HepG2 (cell line): ENCODE measurements around the gene LIPT1. TPM values are rescaled to one million over a fixed set of nuclear protein-coding genes. Genes with fewer than 3 reads are reported as not detected.

Experiments
- BATF2 ChIP-seq: sonication (generic); formaldehyde crosslinking; IDR thresholded peaks from 2 replicates; pipeline ENCODE4 v1.8.0; 2022; ENCODE audit warnings: mild to moderate bottlenecking, missing genetic modification reagents, moderate library complexity
- BCL6 ChIP-seq: IDR thresholded peaks from 2 replicates; pipeline ENCODE4 v1.6.1; 2016; ENCODE audit warnings: missing genetic modification reagents, missing compliant biosample characterization
- CBX5 ChIP-seq: sonication (generic); formaldehyde crosslinking; IDR thresholded peaks from 2 replicates; pipeline ENCODE4 v1.4.0; 2020; ENCODE audit warnings: missing genetic modification reagents, borderline replicate concordance
- CHCHD3 ChIP-seq: sonication (generic); formaldehyde crosslinking; IDR thresholded peaks from 2 replicates; pipeline ENCODE4 v1.8.0; 2022; ENCODE audit warnings: mild to moderate bottlenecking, missing genetic modification reagents, moderate library complexity
- FLYWCH1 ChIP-seq: sonication (generic); formaldehyde crosslinking; IDR thresholded peaks from 2 replicates; pipeline ENCODE4 v1.8.1; 2023; ENCODE audit warnings: mild to moderate bottlenecking, missing genetic modification reagents
- JUN ChIP-seq: sonication (generic); formaldehyde crosslinking; IDR thresholded peaks from 2 replicates; pipeline ENCODE4 v1.4.0; 2020; ENCODE audit warnings: mild to moderate bottlenecking, missing genetic modification reagents
- LCORL ChIP-seq, 2 experiments: fragments of 450-650 bp in 1 of 2; sonication (generic) in 1 of 2; formaldehyde crosslinking in 1 of 2; IDR thresholded peaks; 2 replicates each; pipeline versions ENCODE4 v1.5.0 to v1.6.1; 2017 to 2020; ENCODE audit warnings: antibody characterized with exemption in 1 of 2, missing genetic modification reagents in 1 of 2
- MAFK ChIP-seq, 2 experiments: IDR thresholded peaks in 1 of 2; conservative IDR thresholded peaks in 1 of 2; 2 replicates each; pipeline ENCODE4 v1.6.1; 2011; ENCODE audit warnings: improper control_type of control experiment in 2 of 2, low read length in 2 of 2
- MED1 ChIP-seq: sonication (generic); formaldehyde crosslinking; IDR thresholded peaks from 2 replicates; pipeline ENCODE4 v1.4.0; 2020; ENCODE audit warnings: missing genetic modification reagents
- MEIS1 ChIP-seq: sonication (generic); formaldehyde crosslinking; IDR thresholded peaks from 2 replicates; pipeline ENCODE4 v1.9.0; 2021; ENCODE audit warnings: mild to moderate bottlenecking, missing genetic modification reagents, moderate library complexity, borderline replicate concordance
- MIER2 ChIP-seq: IDR thresholded peaks from 2 replicates; pipeline ENCODE4 v1.6.1; 2016; ENCODE audit warnings: missing biosample characterization, missing genetic modification reagents
- MTA3 ChIP-seq: sonication (generic); formaldehyde crosslinking; IDR thresholded peaks from 2 replicates; pipeline ENCODE4 v1.4.0; 2020; ENCODE audit warnings: missing genetic modification reagents
- PBX3 ChIP-seq: sonication (generic); formaldehyde crosslinking; IDR thresholded peaks from 2 replicates; pipeline ENCODE4 v1.8.1; 2023; ENCODE audit warnings: missing genetic modification reagents, inconsistent platforms, borderline replicate concordance
- SNRNP70 ChIP-seq: fragments of 200-400 bp; formaldehyde crosslinking; IDR thresholded peaks from 2 replicates; pipeline ENCODE4 v1.6.1; 2017; ENCODE audit warnings: mild to moderate bottlenecking, low read depth, low read length, moderate library complexity
- SP4 ChIP-seq: sonication (generic); formaldehyde crosslinking; IDR thresholded peaks from 2 replicates; pipeline ENCODE4 v1.8.1; 2023; ENCODE audit warnings: mild to moderate bottlenecking, missing genetic modification reagents
- SP5 ChIP-seq: IDR thresholded peaks from 2 replicates; pipeline ENCODE4 v1.6.1; 2016; ENCODE audit warnings: low read depth, borderline replicate concordance
- SSRP1 ChIP-seq: IDR thresholded peaks from 2 replicates; pipeline ENCODE4 v1.6.1; 2016; ENCODE audit warnings: control low read depth
- SYNCRIP ChIP-seq: fragments of 200-400 bp; formaldehyde crosslinking; IDR thresholded peaks from 2 replicates; pipeline ENCODE4 v1.6.1; 2018; ENCODE audit warnings: mild to moderate bottlenecking, low read depth, low read length; ENCODE audit not compliant: insufficient read depth
- ZFYVE20 ChIP-seq: sonication (generic); formaldehyde crosslinking; IDR thresholded peaks from 2 replicates; pipeline ENCODE4 v1.8.0; 2023; ENCODE audit warnings: low read depth, mild to moderate bottlenecking, moderate library complexity, missing genetic modification reagents, borderline replicate concordance
- ZNF337 ChIP-seq: sonication (generic); formaldehyde crosslinking; IDR thresholded peaks from 2 replicates; pipeline ENCODE4 v1.5.1; 2020; ENCODE audit warnings: missing genetic modification reagents, low read depth, mild to moderate bottlenecking, borderline replicate concordance
- ZNF484 ChIP-seq: sonication (generic); formaldehyde crosslinking; IDR thresholded peaks from 2 replicates; pipeline ENCODE4 v1.5.1; 2020; ENCODE audit warnings: mild to moderate bottlenecking, low read depth, missing genetic modification reagents, borderline replicate concordance
- polyA plus RNA-seq, 8 experiments: library from polyadenylated mRNA; depleted of rRNA in 3 of 8; stranded (reverse) in 7 of 8; unstranded in 1 of 8; fragments of >200 nt; fragmentation: Illumina TruSeq in 4 of 8; extraction: Trizol in 4 of 8; gene quantifications; 2 replicates each; pipeline versions ENCODE4 v1.2.1 to v1.2.3, GENCODE V29; 2011 to 2016; ENCODE audit warnings: low read depth in 4 of 8, missing spikeins in 1 of 8, mixed read lengths in 1 of 8; ENCODE audit not compliant: insufficient read depth in 1 of 8
- total RNA-seq, 5 experiments: library from RNA; depleted of rRNA; stranded (reverse); fragments of >200 nt; fragmentation: Illumina TruSeq; extraction: Trizol; gene quantifications; 2 replicates each; pipeline ENCODE4 v1.2.3, GENCODE V29; 2016; ENCODE audit warnings: low read depth in 1 of 5
- TF ChIP-seq, protein P1 (sequence below): sonication (generic); IDR thresholded peaks from 2 replicates; pipeline ENCODE4 v1.6.1; 2016; ENCODE audit warnings: low read depth, borderline replicate concordance
- TF ChIP-seq, protein P2 (sequence below): sonication (generic); formaldehyde crosslinking; IDR thresholded peaks from 2 replicates; pipeline ENCODE4 v1.4.0; 2020; ENCODE audit warnings: mild to moderate bottlenecking, missing genetic modification reagents

The LIPT1 gene
- total and polyA plus RNA-seq, 2 of the 13 experiments (the other 11 are each of a cell fraction or from before 2014, with no cell fraction given), result 8.0 to 9.6 TPM

GRCh38 chr2:99141110-99142108, 13.4 kb upstream of the LIPT1 start, which contains the start of gene C2orf15 (continued):
- TF ChIP-seq MIER2 (no peak), MAFK (conservative IDR thresholded peaks at IDR 0.05 in 1 of 2, IDR thresholded peaks at IDR 0.05 in 1 of 2; ENCODE audit: low read length in 2 of 2) (no peak), CHCHD3 (CRISPR knock-in tag) (peak; percentile 68; the same call in 1 of the 2 replicates), MTA3 (CRISPR knock-in tag) (no peak), FLYWCH1 (no peak), CBX5 (peak; percentile 45; the same call in 1 of the 2 replicates), MED1 (CRISPR knock-in tag) (peak; percentile 54), LCORL (IDR thresholded peaks at IDR 0.05) (no peak), LCORL (CRISPR knock-in tag; IDR thresholded peaks at IDR 0.05) (peak; percentile 80), BCL6 (0 out of 2 replicates have a peak, but pooled peaks have one; percentile 8), ZNF337 (CRISPR knock-in tag) (peak; percentile 83; the same call in 1 of the 2 replicates), SP5 (CRISPR knock-in tag) (peak; percentile 86), ZFYVE20 (CRISPR knock-in tag) (0 out of 2 replicates have a peak, but pooled peaks have one; percentile 34), SSRP1 (CRISPR knock-in tag) (no peak), PBX3 (CRISPR knock-in tag) (no peak), MEIS1 (CRISPR knock-in tag) (peak; percentile 92; the same call in 1 of the 2 replicates), SYNCRIP (no peak), SP4 (peak; percentile 96), BATF2 (no peak), ZNF484 (no peak; the same call in 1 of the 2 replicates), SNRNP70 (no peak), JUN (no peak)
- TF ChIP-seq, protein P1, sequence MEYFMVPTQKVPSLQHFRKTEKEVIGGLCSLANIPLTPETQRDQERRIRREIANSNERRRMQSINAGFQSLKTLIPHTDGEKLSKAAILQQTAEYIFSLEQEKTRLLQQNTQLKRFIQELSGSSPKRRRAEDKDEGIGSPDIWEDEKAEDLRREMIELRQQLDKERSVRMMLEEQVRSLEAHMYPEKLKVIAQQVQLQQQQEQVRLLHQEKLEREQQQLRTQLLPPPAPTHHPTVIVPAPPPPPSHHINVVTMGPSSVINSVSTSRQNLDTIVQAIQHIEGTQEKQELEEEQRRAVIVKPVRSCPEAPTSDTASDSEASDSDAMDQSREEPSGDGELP, result peak; percentile 37; the same call in 1 of the 2 replicates
- TF ChIP-seq, protein P2, sequence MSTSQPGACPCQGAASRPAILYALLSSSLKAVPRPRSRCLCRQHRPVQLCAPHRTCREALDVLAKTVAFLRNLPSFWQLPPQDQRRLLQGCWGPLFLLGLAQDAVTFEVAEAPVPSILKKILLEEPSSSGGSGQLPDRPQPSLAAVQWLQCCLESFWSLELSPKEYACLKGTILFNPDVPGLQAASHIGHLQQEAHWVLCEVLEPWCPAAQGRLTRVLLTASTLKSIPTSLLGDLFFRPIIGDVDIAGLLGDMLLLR, result peak; percentile 64
